GM20000 (cell line): ENCODE data around the gene ATAD3C.
A peak's percentile ranks its signal among the peaks of the same experiment; 100 is the strongest.
"Not testable (repeated sequence)": the region's sequence is repeated elsewhere in the genome, so short reads cannot be mapped to it uniquely, and the experiment has no call there.

Experiments
- DNase-seq: peaks from one replicate; pipeline ENCODE4 v3.0.0; 2012; ENCODE audit warnings: low spot score
- CTCF ChIP-seq: IDR thresholded peaks from 2 replicates; pipeline ENCODE4 v1.5.1; 2012; ENCODE audit warnings: mild to moderate bottlenecking, control low read depth; ENCODE audit errors: extremely low read depth, missing control alignments

Gene ATAD3C

GRCh38 chr1:1489861-1490260, 40.4 kb downstream of the ATAD3C start:
- DNase-seq: no peak
- no peak for TF ChIP-seq CTCF

- TF ChIP-seq CTCF: no peak
- DNase-seq: no peak
These were observed 41.2 kb downstream of the ATAD3C start for GRCh38 chr1:1490633-1491230.

- DNase-seq: no peak
- TF ChIP-seq CTCF: no peak
These were observed 42.1 kb downstream of the ATAD3C start for GRCh38 chr1:1491601-1492000.

GRCh38 chr1:1494311-1494710, 44.8 kb downstream of the ATAD3C start:
- not testable (repeated sequence) for DNase-seq

GRCh38 chr1:1495461-1495975, 46.0 kb downstream of the ATAD3C start:
- DNase-seq: peak; percentile 5

GRCh38 chr1:1504777-1505365, 55.4 kb downstream of the ATAD3C start:
- DNase-seq: peak; percentile 60
- peak; percentile 53 for TF ChIP-seq CTCF

GRCh38 chr1:1505366-1505798, 55.9 kb downstream of the ATAD3C start:
- DNase-seq: not testable (repeated sequence)

- DNase-seq: not testable (repeated sequence)
These were observed 56.3 kb downstream of the ATAD3C start for GRCh38 chr1:1505801-1506200.

GRCh38 chr1:1507305-1507704, 57.8 kb downstream of the ATAD3C start:
- DNase-seq: no peak
- no peak for TF ChIP-seq CTCF

- not testable (repeated sequence) for DNase-seq
These were observed 59.4 kb downstream of the ATAD3C start for GRCh38 chr1:1508775-1509464.

GRCh38 chr1:1509465-1509850, 60.0 kb downstream of the ATAD3C start:
- DNase-seq: not testable (repeated sequence)
